Upper lobe of left lung (tissue), 6 donors: Measurements from ENCODE around the gene PTCD2. TPM values are rescaled to one million over a fixed set of nuclear protein-coding genes. Genes with fewer than 3 reads are reported as not detected.

Source experiments
- ATAC-seq, 2 donors: fragments of 200-7000 bp; cut with Tn5 transposase; one replicate each; pipeline ENCODE4 v1.9.1; 2022; ENCODE audit warnings: mild to moderate bottlenecking in 2 of 2, moderate library complexity in 2 of 2; ENCODE audit not compliant: low FRiP score in 2 of 2
- DNase-seq, 2 donors: peaks; one replicate each; pipeline ENCODE4 v3.0.0-alpha.2; 2019 to 2020
- H3K27ac ChIP-seq, 4 donors: fragments of 200-600 bp; sonication (generic); one replicate each; pipeline ENCODE4 v1.5.1; 2016 to 2019
- H3K27me3 ChIP-seq, 4 donors: fragments of 200-600 bp; sonication (generic); one replicate each; pipeline ENCODE4 v1.5.1; 2017 to 2019
- H3K36me3 ChIP-seq, 4 donors: fragments of 200-600 bp; sonication (generic); one replicate each; pipeline ENCODE4 v1.5.1; 2016 to 2019
- H3K4me1 ChIP-seq, 4 donors: fragments of 200-600 bp; sonication (generic); one replicate each; pipeline ENCODE4 v1.5.1; 2018 to 2019
- H3K4me3 ChIP-seq, 4 donors: fragments of 200-600 bp; sonication (generic); one replicate each; pipeline ENCODE4 v1.5.1; 2017 to 2019; ENCODE audit warnings: mild to moderate bottlenecking in 2 of 4, moderate library complexity in 1 of 4
- H3K9me3 ChIP-seq, 4 donors: fragments of 200-600 bp; sonication (generic); one replicate each; pipeline ENCODE4 v1.5.1; 2018 to 2019
- EP300 ChIP-seq, 4 donors: sonication (generic); formaldehyde crosslinking; IDR thresholded peaks; one replicate each; pipeline ENCODE4 v1.5.1; 2017; ENCODE audit warnings: antibody characterized with exemption in 4 of 4, control low read depth in 2 of 4
- POLR2A ChIP-seq, 4 donors: fragments of 450-650 bp; IDR thresholded peaks; one replicate each; pipeline ENCODE4 v1.5.1; 2016 to 2017; ENCODE audit warnings: antibody characterized with exemption in 4 of 4, mild to moderate bottlenecking in 2 of 4
- POLR2AphosphoS5 ChIP-seq, 2 donors: sonication (generic); formaldehyde crosslinking; IDR thresholded peaks; one replicate each; pipeline ENCODE4 v1.5.1; 2017; ENCODE audit warnings: antibody characterized with exemption in 2 of 2
- WGBS, 2 donors: methylation state at CpG; one replicate each; pipeline ENCODE4 v1.1.5; 2017 to 2018; 5-methylcytosine and 5-hydroxymethylcytosine counted together
- total RNA-seq, 6 donors: library from RNA; depleted of rRNA in 4 of 6; stranded (reverse); fragments of >200 nt in 4 of 6; gene quantifications; one replicate each; pipeline versions ENCODE4 v1.1.0 to v1.2.1, GENCODE V29; 2016 to 2021
- TF ChIP-seq, protein P1 (sequence below), 6 experiments: fragments of 450-650 bp in 4 of 6; fragments of 200-600 bp in 2 of 6; sonication (generic) in 2 of 6; IDR thresholded peaks; one replicate each; pipeline ENCODE4 v1.5.1; 2016 to 2019; ENCODE audit warnings: antibody characterized with exemption in 6 of 6
- donor health status: DM: no; HTN: no; CAD: no; lungs with moderate emphysema.
- donor health status: DM: no; HTN: yes; CAD: no; lungs with severe emphysema.

PTCD2 gene
- total RNA-seq, 6 donors from 2014 or later: 3.1 to 17.8 (median 5.9) TPM

DNA sequence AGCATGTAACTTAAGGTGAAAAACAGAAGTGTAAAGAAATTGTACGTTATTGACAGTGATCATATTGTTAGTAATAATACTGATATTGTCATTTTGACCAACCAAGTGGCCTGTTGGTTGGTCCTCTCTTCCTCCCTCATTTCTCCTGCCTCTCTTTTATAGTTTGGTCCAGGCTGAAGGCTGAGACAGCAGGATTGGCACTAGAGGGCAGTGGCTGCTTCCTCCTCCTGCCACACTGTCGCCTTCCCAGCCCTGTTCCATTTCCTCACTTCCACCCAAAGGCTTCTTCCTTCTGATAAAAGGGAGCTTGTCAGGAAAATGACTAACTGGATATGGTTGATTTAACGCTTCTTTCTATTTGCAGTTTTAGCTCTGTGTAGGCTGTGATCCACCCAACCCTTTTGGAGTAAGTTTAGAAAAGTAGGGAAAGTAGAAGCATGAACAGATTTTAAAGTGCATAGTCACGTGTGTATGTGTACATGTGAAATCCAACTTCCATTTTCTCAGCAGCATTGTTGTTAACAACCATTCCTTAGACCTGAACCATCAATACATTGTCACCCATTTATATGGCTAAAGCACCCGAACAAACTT lies 35.6 kb downstream of the PTCD2 start:
- DNase-seq (no peak), ATAC-seq (peak in 1 of 2 donors; percentile 60)
- Histone ChIP-seq H3K27ac (no peak overlapping the region), H3K27me3 (no peaks in the 10 kb centered on the region), H3K4me1 (no peaks in the 10 kb centered on the region), H3K9me3 (no peaks in the 10 kb centered on the region), H3K36me3 (peaks cover 3 to 22% (median 7%) of the 10 kb centered on the region in 4 donors), H3K4me3 (no peak overlapping the region)
- no peak for TF ChIP-seq POLR2A (IDR thresholded peaks at IDR 0.05)
- no peak for TF ChIP-seq POLR2AphosphoS5 (IDR thresholded peaks at IDR 0.05)
- TF ChIP-seq, protein P1, sequence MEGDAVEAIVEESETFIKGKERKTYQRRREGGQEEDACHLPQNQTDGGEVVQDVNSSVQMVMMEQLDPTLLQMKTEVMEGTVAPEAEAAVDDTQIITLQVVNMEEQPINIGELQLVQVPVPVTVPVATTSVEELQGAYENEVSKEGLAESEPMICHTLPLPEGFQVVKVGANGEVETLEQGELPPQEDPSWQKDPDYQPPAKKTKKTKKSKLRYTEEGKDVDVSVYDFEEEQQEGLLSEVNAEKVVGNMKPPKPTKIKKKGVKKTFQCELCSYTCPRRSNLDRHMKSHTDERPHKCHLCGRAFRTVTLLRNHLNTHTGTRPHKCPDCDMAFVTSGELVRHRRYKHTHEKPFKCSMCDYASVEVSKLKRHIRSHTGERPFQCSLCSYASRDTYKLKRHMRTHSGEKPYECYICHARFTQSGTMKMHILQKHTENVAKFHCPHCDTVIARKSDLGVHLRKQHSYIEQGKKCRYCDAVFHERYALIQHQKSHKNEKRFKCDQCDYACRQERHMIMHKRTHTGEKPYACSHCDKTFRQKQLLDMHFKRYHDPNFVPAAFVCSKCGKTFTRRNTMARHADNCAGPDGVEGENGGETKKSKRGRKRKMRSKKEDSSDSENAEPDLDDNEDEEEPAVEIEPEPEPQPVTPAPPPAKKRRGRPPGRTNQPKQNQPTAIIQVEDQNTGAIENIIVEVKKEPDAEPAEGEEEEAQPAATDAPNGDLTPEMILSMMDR (IDR thresholded peaks at IDR 0.05): peak in 2 of 6 experiments; percentile 26 to 39
- WGBS, 2 donors: 69 to 75% methylated on average over 5 of the region's 5 CpGs

DNA sequence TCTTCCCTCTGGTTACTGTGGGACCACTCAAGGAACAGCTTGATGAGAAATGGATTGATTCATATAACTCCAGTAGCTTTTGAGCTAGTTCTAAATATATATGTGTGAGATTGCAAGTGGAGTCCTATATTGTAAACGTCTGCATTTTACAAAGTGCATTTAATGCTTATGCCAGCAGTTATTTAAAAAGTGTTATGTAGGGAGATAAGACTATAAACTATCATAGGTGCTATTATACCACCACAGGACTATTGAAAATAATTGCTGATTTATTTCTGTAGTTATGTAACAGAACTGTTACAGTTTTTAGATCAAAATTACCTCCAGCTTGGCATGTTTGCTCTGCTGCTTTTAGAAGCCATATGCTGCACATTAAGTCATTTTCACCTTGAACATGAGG lies 36.2 kb downstream of the PTCD2 start:
- Histone ChIP-seq H3K9me3 (no peaks in the 10 kb centered on the region), H3K4me1 (no peaks in the 10 kb centered on the region), H3K27ac (no peak overlapping the region), H3K27me3 (no peaks in the 10 kb centered on the region), H3K36me3 (peaks cover 3 to 28% (median 7%) of the 10 kb centered on the region in 4 donors), H3K4me3 (no peak overlapping the region)
- TF ChIP-seq EP300 (IDR thresholded peaks at IDR 0.05) (no peak), POLR2A (IDR thresholded peaks at IDR 0.05) (no peak), POLR2AphosphoS5 (IDR thresholded peaks at IDR 0.05) (no peak)
- TF ChIP-seq, protein P1 (IDR thresholded peaks at IDR 0.05): no peak
- DNase-seq (no peak), ATAC-seq (no peak)
- 84 to 96% methylated on average over 1 of the region's 1 CpG for WGBS, 2 donors

DNA sequence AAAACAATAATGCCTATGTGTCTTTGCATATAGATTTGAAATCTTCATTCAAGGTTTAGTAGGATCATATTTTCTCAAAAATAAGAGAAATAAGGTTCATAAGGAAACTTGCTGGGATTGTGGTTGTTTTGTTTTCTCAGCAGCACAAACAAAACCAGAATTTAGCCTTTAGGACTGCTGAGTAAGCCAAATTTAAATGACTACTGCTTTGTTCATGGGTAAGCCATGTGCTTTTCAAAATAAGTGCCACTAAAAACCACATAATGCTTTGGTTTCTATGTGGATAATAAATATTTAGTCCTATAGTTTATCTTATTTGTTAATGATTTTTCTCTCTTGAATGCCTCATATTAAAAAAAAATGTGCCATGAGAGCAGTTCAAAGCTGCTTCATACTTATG lies 38.8 kb downstream of the PTCD2 start:
- no peaks in the 10 kb centered on the region for H3K4me1 ChIP-seq
- peaks cover 3 to 40% (median 7%) of the 10 kb centered on the region in 4 donors for H3K36me3 ChIP-seq
- DNase-seq (no peak), ATAC-seq (no peak)
- no peaks in the 10 kb centered on the region for H3K27me3 ChIP-seq
- TF ChIP-seq EP300 (IDR thresholded peaks at IDR 0.05) (no peak), POLR2A (IDR thresholded peaks at IDR 0.05) (no peak), POLR2AphosphoS5 (IDR thresholded peaks at IDR 0.05) (no peak)
- TF ChIP-seq, protein P1 (IDR thresholded peaks at IDR 0.05): no peak
- H3K4me3 ChIP-seq: no peak overlapping the region
- no peak overlapping the region for H3K27ac ChIP-seq
- H3K9me3 ChIP-seq: no peaks in the 10 kb centered on the region

DNA sequence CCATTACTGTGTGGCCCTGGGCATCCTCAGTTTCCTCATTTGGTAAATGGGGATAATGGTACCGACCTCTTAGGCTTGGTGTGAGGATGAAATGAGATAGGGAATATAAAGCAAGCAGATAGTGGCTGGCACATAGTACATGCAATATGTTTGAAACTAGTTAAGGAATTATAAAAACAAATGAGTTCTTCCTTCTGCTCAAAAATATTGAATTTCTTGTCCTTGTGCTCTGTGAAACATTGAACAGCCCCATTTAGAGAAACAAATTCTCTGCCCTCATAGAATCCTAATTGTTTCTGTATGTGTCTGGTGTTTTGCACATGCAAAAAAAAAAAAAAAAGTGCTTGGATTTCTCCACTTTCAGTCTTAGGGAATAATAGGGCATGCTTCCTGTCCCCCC lies 39.7 kb downstream of the PTCD2 start:
- DNase-seq (no peak), ATAC-seq (no peak)
- Histone ChIP-seq H3K4me3 (no peak overlapping the region), H3K27me3 (no peaks in the 10 kb centered on the region), H3K9me3 (no peaks in the 10 kb centered on the region), H3K36me3 (peaks cover 3 to 40% (median 7%) of the 10 kb centered on the region in 4 donors), H3K4me1 (no peaks in the 10 kb centered on the region), H3K27ac (no peak overlapping the region)
- TF ChIP-seq POLR2A (IDR thresholded peaks at IDR 0.05) (no peak), EP300 (IDR thresholded peaks at IDR 0.05) (no peak), POLR2AphosphoS5 (IDR thresholded peaks at IDR 0.05) (no peak)
- TF ChIP-seq, protein P1 (IDR thresholded peaks at IDR 0.05): no peak
- 93 to 100% methylated on average over 1 of the region's 1 CpG for WGBS, 2 donors

DNA sequence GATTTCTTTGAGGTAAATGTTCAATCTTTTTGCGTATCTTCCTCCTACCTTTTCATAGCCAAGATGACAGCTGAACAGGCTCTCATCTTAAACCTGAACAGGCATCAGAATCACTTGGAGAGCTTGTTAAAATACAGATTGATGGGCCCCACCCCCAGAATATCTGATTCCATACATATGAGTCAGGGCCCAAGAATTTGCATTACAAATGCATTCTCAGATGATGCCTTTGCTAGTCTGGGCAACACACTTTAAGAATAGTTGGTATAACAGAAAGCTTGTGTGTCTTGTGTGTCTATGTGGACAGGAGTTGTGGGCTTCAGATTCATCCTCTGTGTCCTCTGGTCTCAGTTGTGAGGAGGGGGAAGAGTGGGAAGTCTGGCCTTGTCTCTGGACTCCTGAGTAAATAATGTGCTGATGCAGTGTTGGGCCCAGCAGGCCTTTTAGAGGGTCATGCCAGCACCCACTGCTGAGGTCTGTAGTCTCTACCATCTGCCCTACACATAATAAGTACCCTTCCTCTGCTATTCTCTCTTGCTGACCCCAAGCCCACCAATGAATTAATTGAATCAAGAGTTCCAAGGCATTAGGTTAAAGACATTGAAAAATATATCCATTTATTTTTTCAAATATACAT lies 43.1 kb downstream of the PTCD2 start:
- ATAC-seq (no peak), DNase-seq (no peak)
- TF ChIP-seq POLR2A (IDR thresholded peaks at IDR 0.05) (no peak), POLR2AphosphoS5 (IDR thresholded peaks at IDR 0.05) (no peak), EP300 (IDR thresholded peaks at IDR 0.05) (no peak)
- TF ChIP-seq, protein P1 (IDR thresholded peaks at IDR 0.05): no peak
- Histone ChIP-seq H3K36me3 (peaks cover 3 to 39% (median 5%) of the 10 kb centered on the region in 4 donors), H3K4me3 (no peak overlapping the region), H3K4me1 (peaks cover 0 to 6% (median 3%) of the 10 kb centered on the region in 4 donors), H3K27ac (no peak overlapping the region), H3K9me3 (no peaks in the 10 kb centered on the region), H3K27me3 (no peaks in the 10 kb centered on the region)
- WGBS, 2 donors: 94 to 96% methylated on average over 1 of the region's 1 CpG
